Activated T-cell treated with anti-CD3 and anti-CD28 coated beads, Interleukin-2, amount 50 U/mL, for 4 hours (primary cell): ENCODE data around the gene ANKRD60. TPM values are rescaled to one million over a fixed set of nuclear protein-coding genes. Genes with fewer than 3 reads are reported as not detected.

Experiments used
- ATAC-seq, 2 donors: fragments of 200-7000 bp; cut with Tn5 transposase; one replicate each; pipeline ENCODE4 v1.10.0; 2021
- DNase-seq: peaks from one replicate; pipeline ENCODE4 v3.0.0-alpha.2; 2020
- H3K27me3 Mint-ChIP-seq: one replicate; pipeline ENCODE4 v1.8.0; 2021; ENCODE audit warnings: low read depth, mixed read lengths
- H3K36me3 Mint-ChIP-seq: one replicate; pipeline ENCODE4 v1.8.0; 2022; ENCODE audit warnings: mixed read lengths; ENCODE audit not compliant: insufficient read depth
- H3K4me1 Mint-ChIP-seq: one replicate; pipeline ENCODE4 v1.8.0; 2021; ENCODE audit warnings: low read depth, mixed read lengths
- H3K4me3 Mint-ChIP-seq: one replicate; pipeline ENCODE4 v1.8.0; 2021; ENCODE audit warnings: mild to moderate bottlenecking, moderate library complexity, mixed read lengths
- H3K9me3 Mint-ChIP-seq: one replicate; pipeline ENCODE4 v1.8.0; 2021; ENCODE audit warnings: mixed read lengths
- total RNA-seq, 3 donors: library from RNA; stranded (reverse); gene quantifications; one replicate each; pipeline ENCODE4 v1.2.1, GENCODE V29; 2021

Gene ANKRD60
- total RNA-seq, 3 donors from 2014 or later: not detected

DNA sequence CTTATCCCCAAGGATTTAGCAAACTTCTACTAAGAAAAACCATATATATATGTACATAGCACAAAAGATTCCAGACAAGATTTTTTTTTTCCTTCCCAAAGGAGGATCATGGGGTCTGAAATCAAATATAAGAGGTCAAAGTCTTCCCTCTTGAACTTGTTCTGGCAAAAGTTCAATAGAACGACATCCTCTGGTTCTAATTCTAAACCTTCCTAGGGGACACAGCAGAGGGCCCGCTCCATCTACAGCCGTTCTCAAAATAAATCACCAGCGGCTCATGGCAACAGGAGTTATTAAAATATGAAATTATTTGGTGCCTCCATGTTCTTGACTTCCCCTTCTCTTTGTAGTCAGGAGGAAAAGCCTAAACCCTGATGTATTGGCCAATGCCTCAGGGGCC is 29.0 kb downstream of the ANKRD60 start:
- DNase-seq (no peak), ATAC-seq (no peak)
- Mint-ChIP-seq H3K36me3 (no peaks in the 10 kb centered on the region), H3K9me3 (no peaks in the 10 kb centered on the region), H3K4me1 (no peaks in the 10 kb centered on the region), H3K4me3 (no peak overlapping the region), H3K27me3 (no peaks in the 10 kb centered on the region)

DNA sequence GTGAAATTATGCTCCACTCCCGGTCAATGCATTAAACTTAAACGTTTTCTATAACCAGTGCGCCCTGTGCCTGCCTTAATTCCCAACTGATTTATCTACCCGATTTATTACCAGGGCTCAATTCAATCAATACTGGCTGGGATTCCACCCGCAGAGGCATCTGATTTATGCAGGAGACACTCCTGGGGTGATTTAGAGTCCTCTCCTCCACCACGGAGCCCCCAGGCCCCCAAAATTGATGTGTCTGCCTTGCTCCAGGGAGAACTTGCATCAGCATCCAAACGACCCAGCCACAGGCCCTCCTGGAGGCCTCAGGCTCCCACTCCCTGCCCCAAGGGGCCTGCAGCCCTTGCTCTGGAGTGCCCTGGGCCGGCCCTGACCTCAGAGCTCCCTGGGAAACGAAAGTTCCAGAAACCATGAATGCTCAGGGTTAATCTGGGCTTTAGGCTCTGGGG is 29.5 kb downstream of the ANKRD60 start:
- ATAC-seq (no peak), DNase-seq (no peak)
- no peaks in the 10 kb centered on the region for H3K4me1 Mint-ChIP-seq
- H3K9me3 Mint-ChIP-seq: no peaks in the 10 kb centered on the region
- H3K27me3 Mint-ChIP-seq: no peaks in the 10 kb centered on the region
- H3K4me3 Mint-ChIP-seq: no peak overlapping the region
- H3K36me3 Mint-ChIP-seq: no peaks in the 10 kb centered on the region

- Mint-ChIP-seq H3K27me3 (no peaks in the 10 kb centered on the region), H3K36me3 (no peaks in the 10 kb centered on the region), H3K4me1 (no peaks in the 10 kb centered on the region), H3K9me3 (no peaks in the 10 kb centered on the region), H3K4me3 (no peak overlapping the region)
- ATAC-seq: no peak
- no peak for DNase-seq
Observed at GRCh38 chr20:58198384-58198783, 30.1 kb downstream of the ANKRD60 start.

- Mint-ChIP-seq H3K4me1 (no peaks in the 10 kb centered on the region), H3K9me3 (no peaks in the 10 kb centered on the region), H3K27me3 (peaks cover 7% of the 10 kb centered on the region), H3K4me3 (no peak overlapping the region), H3K36me3 (no peaks in the 10 kb centered on the region)
- no peak for DNase-seq
- no peak for ATAC-seq
Observed at GRCh38 chr20:58197185-58197469, 31.3 kb downstream of the ANKRD60 start.

DNA sequence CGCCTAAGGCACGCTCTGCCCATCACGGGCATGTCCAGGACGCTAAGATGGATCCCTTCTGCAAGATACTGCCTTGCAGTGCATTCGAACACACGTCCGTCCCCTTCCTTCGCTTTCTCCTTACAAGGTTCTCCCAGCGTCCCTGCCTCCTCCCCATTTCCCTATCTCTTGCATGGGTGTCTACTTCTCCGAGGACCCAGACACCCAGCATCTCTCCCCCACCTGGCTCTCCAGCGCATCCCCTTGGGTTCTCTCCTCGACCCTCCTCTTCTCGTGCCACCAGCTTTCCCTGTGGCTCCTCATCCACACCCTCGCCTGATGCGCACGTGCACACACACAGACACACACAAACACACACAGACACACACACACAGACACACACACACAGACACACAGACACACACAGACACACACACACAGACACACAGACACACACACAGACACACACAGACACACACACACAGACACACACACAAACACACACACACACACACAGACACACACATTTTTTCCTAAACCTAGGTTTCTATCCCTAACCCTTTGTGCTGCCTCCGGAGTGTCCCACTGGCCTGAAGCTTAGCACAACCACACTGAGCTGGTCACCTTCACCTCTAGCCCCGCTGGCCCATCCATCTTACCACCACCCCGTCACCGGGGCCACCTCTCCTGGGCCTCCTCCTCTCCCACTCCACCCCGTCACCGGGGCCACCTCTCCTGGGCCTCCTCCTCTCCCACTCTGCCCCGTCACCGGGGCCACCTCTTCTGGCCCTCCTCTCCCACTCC is 31.9 kb downstream of the ANKRD60 start:
- ATAC-seq: no peak
- H3K4me3 Mint-ChIP-seq: no peak overlapping the region
- H3K9me3 Mint-ChIP-seq: no peaks in the 10 kb centered on the region
- DNase-seq: no peak
- peaks cover 9% of the 10 kb centered on the region for H3K27me3 Mint-ChIP-seq
- no peaks in the 10 kb centered on the region for H3K4me1 Mint-ChIP-seq
- no peaks in the 10 kb centered on the region for H3K36me3 Mint-ChIP-seq

DNA sequence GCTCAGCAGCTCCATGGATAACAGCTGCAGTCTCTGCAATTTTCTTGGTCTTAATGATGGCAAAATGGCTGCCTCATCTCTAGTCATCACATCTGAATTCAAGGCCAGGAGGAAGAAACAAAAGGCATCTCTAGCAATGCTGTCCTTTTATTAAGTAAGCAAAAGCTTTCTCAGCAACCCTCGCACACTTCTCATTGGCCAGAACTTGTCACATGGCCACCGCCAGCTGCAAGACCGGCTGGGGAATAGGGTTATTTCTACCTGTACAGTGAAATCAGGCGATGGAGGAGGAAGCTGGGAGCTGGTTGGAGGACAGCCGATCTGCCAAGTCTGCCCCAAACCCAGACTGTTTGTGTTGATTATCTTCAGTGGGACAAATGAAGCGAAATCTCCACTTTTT is 33.4 kb downstream of the ANKRD60 start:
- Mint-ChIP-seq H3K36me3 (no peaks in the 10 kb centered on the region), H3K27me3 (peaks cover 9% of the 10 kb centered on the region), H3K4me3 (no peak overlapping the region), H3K9me3 (no peaks in the 10 kb centered on the region), H3K4me1 (no peaks in the 10 kb centered on the region)
- no peak for ATAC-seq
- DNase-seq: no peak

DNA sequence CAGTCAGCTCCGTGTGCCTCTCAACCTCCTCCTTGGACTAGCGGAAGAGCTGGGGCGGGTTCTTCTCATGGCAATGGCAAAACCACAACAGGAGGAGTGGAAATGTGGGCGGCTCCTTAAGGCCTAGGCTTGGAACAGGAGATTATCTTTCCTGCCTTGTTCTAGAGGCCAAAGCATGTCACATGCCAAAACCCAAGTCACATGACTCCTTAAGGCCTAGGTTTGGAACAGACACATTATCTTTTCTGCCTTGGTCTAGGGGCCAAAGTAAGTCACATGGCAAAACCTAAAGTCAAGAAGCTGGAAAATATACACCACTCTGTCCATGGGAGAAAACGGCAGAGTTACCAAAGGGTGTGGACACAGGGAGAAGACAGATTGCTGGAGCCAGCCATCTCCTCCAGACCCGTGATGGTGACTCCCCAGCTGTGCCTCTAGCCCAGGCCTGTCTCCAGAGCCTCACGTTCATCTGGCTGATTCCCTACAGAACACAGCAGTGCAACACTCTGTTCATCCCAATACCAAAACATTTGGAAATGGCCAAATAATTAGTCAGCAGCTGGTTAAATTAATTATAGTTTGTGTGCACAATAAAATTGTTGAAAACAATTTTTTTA is 34.2 kb downstream of the ANKRD60 start:
- Mint-ChIP-seq H3K9me3 (no peaks in the 10 kb centered on the region), H3K4me3 (no peak overlapping the region), H3K36me3 (no peaks in the 10 kb centered on the region), H3K27me3 (peaks cover 9% of the 10 kb centered on the region), H3K4me1 (no peaks in the 10 kb centered on the region)
- ATAC-seq (no peak), DNase-seq (no peak)

DNA sequence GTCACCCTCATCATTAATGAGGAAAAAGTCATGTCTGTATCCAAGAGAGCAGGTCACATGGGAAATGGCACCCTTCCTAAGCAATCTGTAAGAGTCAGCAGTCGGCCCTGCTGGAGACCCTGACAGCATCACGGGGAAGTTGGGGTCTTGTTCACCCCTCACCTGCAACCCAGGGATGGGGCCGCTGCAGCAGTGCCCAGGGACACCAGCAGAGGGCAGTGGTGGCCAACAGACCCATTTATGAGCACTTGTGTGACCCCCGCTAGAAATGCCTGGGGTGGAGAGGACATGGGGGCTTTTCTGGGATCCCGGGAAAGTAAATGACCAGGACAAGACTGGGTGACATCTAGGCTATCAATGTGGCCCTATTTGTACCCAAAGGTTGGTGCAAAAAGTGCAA is 35.9 kb downstream of the ANKRD60 start:
- no peak overlapping the region for H3K4me3 Mint-ChIP-seq
- no peaks in the 10 kb centered on the region for H3K9me3 Mint-ChIP-seq
- DNase-seq (peak; percentile 34), ATAC-seq (no peak)
- no peaks in the 10 kb centered on the region for H3K36me3 Mint-ChIP-seq
- peaks cover 9% of the 10 kb centered on the region for H3K27me3 Mint-ChIP-seq
- H3K4me1 Mint-ChIP-seq: no peaks in the 10 kb centered on the region

DNA sequence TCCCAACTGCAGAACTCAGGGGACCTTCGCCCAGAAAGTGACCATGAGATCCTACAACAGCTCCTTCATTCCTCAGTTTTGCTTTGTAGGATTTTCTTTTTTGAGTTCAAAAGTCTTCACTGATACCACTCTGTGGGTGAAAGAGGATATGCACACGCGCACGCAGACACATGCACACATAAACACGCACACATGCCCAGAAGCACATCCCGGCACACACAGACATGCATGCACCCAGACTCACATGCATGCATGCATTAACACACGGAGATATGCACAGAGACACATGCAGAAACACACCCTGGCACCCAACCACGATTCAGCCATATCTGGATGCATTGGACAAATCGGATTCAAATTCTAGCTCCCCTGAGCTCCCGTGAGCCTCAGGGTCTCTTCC is 36.4 kb downstream of the ANKRD60 start:
- Mint-ChIP-seq H3K27me3 (peaks cover 9% of the 10 kb centered on the region), H3K4me3 (no peak overlapping the region), H3K4me1 (no peaks in the 10 kb centered on the region), H3K9me3 (no peaks in the 10 kb centered on the region), H3K36me3 (no peaks in the 10 kb centered on the region)
- ATAC-seq (no peak), DNase-seq (no peak)

GRCh38 chr20:58188527-58188926 is 39.9 kb downstream of the ANKRD60 start:
- H3K4me1 Mint-ChIP-seq: no peaks in the 10 kb centered on the region
- DNase-seq (no peak), ATAC-seq (no peak)
- H3K4me3 Mint-ChIP-seq: no peak overlapping the region
- H3K27me3 Mint-ChIP-seq: peaks cover 14% of the 10 kb centered on the region
- H3K36me3 Mint-ChIP-seq: no peaks in the 10 kb centered on the region
- no peaks in the 10 kb centered on the region for H3K9me3 Mint-ChIP-seq

- Mint-ChIP-seq H3K27me3 (peaks cover 19% of the 10 kb centered on the region), H3K4me1 (no peaks in the 10 kb centered on the region), H3K36me3 (no peaks in the 10 kb centered on the region), H3K4me3 (no peak overlapping the region), H3K9me3 (no peaks in the 10 kb centered on the region)
- DNase-seq: no peak
- ATAC-seq: no peak
Observed at GRCh38 chr20:58184984-58185383, 43.5 kb downstream of the ANKRD60 start.

DNA sequence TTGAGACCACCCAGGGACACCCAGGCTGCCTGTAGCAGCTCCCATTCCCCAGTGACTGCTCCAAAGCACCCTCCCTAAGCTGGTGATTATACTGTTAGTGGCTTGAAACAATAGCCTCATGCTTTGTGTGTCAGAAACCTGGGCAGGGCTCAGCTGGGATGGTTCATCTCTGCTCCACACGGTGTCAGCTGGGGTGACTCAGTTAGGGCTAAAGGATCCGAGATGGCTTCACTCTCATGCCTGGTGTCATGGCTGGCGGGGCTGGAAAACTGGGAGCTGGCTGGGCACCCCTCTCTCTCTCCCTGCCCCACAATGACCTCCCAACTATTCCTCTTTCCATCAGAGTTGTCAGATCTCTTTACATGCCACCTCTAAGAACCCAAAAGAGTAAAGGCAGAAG is 44.4 kb downstream of the ANKRD60 start:
- Mint-ChIP-seq H3K9me3 (no peaks in the 10 kb centered on the region), H3K4me3 (no peak overlapping the region), H3K4me1 (peaks cover 3% of the 10 kb centered on the region), H3K27me3 (peaks cover 19% of the 10 kb centered on the region), H3K36me3 (no peaks in the 10 kb centered on the region)
- DNase-seq (no peak), ATAC-seq (no peak)

DNA sequence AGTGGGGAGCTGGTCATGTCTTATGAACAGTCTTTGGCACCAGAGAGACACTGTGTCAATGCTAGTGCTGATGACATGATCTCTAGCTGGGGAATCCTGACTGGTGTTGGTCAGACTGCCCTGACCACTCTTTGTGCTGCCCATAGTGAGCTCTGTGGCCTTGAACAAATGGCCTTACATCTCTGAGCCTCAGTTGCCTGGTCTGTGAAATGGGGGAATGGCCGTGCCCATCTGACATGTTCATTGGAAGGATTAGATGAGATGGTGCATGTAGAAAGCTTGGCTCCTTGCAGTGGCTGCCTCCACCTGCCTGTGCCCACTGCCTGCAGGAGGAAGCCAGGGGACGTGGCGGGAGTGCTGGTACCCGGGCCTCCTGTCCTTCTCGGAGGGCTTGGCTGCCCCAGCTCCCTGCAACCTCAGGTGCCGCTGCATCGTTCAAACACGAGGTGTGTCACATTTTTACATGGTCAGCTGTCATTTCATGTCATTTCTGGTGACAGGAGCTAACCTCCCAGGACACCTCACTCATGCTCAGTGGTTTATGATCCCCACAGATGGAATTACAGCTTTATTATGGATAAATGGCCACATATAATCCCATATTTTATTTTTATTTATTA is 45.8 kb downstream of the ANKRD60 start:
- Mint-ChIP-seq H3K36me3 (no peaks in the 10 kb centered on the region), H3K4me1 (peaks cover 3% of the 10 kb centered on the region), H3K27me3 (peaks cover 19% of the 10 kb centered on the region), H3K4me3 (no peak overlapping the region), H3K9me3 (no peaks in the 10 kb centered on the region)
- ATAC-seq: no peak
- DNase-seq: no peak

- H3K9me3 Mint-ChIP-seq: no peaks in the 10 kb centered on the region
- ATAC-seq: peak; percentile 89 to 95
- H3K4me1 Mint-ChIP-seq: peaks cover 4% of the 10 kb centered on the region
- H3K27me3 Mint-ChIP-seq: peaks cover 23% of the 10 kb centered on the region
- H3K36me3 Mint-ChIP-seq: no peaks in the 10 kb centered on the region
- H3K4me3 Mint-ChIP-seq: peak overlapping the region; percentile 62
- DNase-seq: peak; percentile 65
Observed at GRCh38 chr20:58179432-58180099, 48.9 kb downstream of the ANKRD60 start.

- Mint-ChIP-seq H3K9me3 (no peaks in the 10 kb centered on the region), H3K27me3 (peaks cover 23% of the 10 kb centered on the region), H3K4me3 (peak overlapping the region; percentile 62), H3K36me3 (no peaks in the 10 kb centered on the region), H3K4me1 (peaks cover 7% of the 10 kb centered on the region)
- no peak for DNase-seq
- ATAC-seq: peak in 1 of 2 donors; percentile 11
Observed at GRCh38 chr20:58179083-58179431, 49.4 kb downstream of the ANKRD60 start.
